Measurements from ENCODE around the gene SKAP1.
A peak's percentile ranks its signal among the peaks of the same experiment; 100 is the strongest.
"Not testable (repeated sequence)": the region's sequence is repeated elsewhere in the genome, so short reads cannot be mapped to it uniquely, and the experiment has no call there.

Gene SKAP1

GRCh38 chr17:48317732-48318131 lies 112.3 kb downstream of the SKAP1 start:
- DNase-seq (ENCODE audit: low spot score) = no peak

GRCh38 chr17:48314716-48315115 lies 115.3 kb downstream of the SKAP1 start:
- DNase-seq (ENCODE audit: low spot score) = no peak

DNA sequence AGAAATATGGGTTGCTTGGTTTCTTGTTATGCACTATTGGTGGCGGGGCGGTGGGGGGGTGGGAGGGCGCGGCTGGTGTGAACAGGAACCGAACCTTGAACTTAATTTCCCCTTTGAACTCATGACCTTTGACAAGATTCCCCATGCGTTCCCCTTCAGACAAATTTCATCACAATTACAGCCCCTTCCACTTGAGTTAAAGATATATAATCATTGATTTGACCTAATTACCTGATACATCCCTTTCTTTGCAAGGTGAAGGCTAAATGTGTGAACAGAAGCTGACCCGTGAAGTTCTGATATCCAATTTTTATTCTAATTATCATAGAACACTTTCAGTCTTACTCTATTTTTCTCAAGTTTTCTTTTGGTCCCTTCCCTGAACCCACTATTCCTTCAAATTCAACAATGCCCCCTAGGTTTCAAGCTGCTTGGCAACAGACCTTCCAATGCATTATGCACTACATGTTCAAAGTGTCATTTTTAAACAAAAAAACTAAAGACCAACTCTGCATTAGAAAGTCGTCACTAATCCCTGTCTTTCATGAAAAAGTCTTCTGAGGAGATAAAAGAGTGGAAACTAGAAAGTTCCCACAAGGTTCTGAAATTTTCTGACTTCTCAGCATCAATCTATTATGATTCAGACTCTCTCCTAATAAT lies 116.8 kb downstream of the SKAP1 start:
- no peak for DNase-seq (ENCODE audit: low spot score)

- DNase-seq (ENCODE audit: low spot score) = no peak
Observed at GRCh38 chr17:48311324-48311723, 118.7 kb downstream of the SKAP1 start.

GRCh38 chr17:48310748-48311213 lies 119.2 kb downstream of the SKAP1 start:
- DNase-seq (ENCODE audit: low spot score) = no peak

DNA sequence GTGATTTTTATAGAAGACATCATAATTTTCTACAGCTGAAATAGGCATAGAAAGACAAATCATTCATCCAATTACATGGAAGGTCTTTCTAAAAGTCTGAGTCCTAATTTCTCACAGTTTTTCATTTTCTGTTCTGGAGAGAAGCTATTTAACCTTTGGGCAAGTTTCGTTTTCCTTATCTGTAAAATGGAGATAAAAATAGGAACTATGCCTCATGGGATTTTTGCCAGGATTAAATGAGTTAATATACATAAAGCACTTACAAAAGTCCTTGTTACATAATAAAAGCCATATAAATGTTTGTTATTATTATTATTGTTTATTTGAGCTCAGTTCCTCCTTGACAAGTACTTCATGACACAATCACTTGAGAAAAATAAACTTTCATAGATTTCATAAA lies 121.4 kb downstream of the SKAP1 start:
- DNase-seq (ENCODE audit: low spot score) = no peak

DNA sequence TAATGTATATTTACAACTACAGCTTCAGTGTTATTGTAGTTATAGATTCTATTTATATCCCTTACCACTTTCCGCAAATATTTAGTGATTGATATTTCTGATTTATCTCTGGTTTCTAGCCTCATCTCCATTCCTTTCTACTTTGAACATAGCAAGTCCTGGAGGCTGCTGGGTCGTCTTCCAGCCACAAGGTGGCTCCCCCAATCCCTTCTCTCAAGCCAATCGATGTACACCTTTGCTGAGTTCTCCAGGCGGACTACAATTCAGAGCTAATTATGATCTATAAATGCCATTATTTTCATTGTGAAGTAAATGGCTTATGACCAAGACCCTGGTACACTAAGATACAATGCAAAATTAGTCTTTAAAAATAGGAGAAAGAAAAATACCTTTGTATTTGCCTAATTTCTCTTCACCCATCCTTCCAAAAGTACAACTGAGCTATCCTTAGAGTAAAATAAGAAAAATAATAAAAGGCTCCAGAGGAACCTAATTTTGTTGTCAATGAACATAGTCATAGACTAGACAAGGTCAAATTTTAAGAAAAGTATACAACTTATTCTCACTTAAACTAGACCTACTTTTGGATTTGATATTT lies 122.1 kb downstream of the SKAP1 start:
- peak; percentile 20 for DNase-seq (ENCODE audit: low spot score)

DNA sequence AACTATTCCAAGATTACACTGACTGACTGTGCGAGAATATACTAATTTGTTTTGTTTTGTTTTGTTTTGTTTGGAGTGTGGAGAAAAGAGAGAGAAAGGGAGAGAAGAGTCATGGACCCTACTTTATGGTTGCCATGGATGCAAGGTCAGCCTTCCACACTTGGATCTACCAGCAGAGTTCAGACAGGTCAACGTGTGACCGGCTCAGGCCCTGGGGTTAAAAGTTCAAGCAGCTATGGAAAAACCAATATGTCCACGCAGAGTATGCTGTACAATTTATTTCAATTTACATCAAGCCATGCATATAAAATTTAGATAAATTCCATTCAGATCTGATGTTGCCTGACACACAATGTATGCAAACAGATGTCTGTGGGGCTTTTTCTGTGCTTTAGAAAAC lies 122.8 kb downstream of the SKAP1 start:
- no peak for DNase-seq (ENCODE audit: low spot score)

DNA sequence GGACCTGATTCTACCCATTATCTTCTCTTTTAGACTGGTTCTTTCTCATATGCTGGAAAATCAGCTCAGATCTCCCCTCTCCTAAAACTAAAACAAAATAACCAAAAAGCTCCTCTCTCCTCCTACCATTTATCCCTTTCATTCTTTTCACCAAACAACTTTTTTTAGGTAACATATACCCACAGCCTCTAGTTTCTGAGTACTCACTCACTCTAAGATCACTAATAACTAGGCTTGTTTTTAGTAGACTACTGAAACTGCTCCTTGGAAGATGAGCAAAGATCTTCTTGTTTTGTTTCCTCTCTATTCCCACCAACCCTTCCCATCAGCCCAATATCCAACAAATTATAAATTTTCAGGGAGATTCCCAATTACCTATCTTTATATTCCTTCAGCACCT lies 129.0 kb downstream of the SKAP1 start:
- DNase-seq (ENCODE audit: low spot score) = no peak

GRCh38 chr17:48299760-48300159 lies 130.3 kb downstream of the SKAP1 start:
- no peak for DNase-seq (ENCODE audit: low spot score)

DNA sequence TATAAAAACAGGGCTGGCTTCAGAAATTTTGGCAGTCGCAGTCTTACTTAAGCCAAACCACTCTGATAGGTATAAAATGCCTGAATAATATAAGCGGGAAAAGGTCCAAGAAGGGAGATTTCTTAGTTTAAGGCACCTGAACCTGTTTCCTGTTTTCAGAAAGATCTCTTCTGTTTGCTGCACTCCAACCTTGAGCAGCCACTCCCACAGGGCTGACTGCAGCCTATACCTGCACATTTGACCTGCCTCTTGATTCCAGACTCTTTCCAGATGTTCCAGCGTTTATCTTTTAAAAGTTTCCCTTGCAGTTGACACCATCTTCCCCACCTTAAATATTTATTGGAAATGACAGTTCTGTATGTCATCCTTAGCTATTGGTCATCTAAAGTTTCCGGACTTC lies 132.2 kb downstream of the SKAP1 start:
- DNase-seq (ENCODE audit: low spot score) = no peak

DNA sequence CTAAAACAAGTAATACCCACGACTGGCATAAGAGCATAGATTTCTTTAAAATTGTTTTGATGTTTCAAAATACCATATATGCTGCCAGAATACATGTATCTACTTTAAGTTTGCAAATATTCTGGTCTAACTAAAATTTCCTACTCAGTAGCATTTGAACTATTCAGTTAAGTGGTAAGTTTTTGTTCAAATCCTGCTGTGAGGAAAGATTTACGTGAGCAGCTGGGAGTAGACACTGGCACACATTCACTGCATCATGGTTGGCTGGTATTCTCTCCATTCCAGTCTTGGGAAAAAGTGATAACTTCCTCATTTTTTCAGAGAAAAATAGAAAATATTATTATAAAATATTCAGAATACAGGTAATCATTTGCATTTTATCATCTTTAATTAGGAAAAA lies 133.6 kb downstream of the SKAP1 start:
- no peak for DNase-seq (ENCODE audit: low spot score)

DNA sequence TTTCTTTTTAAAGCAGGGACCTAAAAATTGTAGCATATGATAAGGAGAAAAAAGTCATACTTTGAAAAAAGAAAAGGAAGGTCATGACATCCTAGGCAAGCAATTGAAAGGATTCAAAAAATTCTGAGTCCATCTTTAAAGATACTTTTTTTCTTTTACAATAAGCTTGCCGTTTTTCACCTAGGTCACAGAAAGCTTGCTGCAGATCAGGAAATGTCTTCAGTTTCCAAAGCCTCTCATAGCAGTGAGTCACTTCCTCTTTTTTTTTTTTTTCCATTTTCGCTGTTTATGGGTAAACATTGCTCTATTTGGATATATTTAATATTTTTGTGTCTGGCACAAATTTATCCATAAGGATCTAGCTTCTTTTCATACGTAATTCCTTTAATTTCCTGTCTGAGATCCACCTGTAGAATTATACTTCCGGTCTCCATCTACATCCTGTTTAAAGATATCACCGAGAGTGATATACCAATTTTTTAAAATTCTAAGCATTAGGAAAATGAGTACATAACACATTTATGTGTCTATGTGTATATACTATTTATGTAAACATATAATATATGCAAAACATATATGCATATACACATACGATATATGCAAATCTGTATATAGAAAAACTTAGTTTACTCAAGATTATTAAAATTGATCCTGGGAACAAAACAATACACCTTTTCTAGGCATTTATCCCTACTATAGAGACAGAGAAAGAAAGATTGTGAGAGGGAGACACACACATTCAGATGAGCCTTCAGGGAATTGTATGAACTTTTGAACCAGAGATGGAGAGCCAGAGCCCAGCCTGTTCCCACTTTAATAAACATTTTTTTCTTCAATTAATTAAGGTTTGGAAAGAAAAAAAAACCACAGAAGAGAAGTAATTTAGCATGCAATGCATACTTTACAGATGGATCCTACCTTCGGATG lies 134.4 kb downstream of the SKAP1 start:
- peak; percentile 44 for DNase-seq (ENCODE audit: low spot score)

DNA sequence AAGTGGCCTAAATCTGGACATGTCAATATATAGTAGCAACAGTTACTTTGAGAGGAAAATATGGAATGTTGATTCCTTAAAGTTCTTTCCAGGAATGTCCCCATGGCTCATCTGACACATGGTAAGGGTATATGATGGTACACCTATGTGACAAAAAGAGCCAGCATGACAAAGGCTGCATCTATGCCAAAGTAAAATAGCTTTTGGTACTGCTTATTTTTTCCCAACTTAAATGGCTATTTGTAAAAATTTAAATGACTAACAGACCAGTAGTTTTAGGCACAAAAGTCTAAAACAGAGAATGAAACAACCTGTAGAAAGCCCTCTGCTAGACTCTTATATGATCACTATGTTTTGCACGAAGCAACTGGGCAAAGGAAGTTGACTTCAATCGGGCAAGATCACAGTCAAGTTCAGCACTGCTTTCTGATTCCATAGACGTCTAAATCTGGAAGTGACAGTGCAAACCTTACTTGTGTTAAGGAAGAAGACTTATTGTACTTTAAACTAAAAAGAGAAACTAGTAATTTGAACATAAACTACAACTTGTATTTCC lies 135.1 kb downstream of the SKAP1 start:
- no peak for DNase-seq (ENCODE audit: low spot score)

DNA sequence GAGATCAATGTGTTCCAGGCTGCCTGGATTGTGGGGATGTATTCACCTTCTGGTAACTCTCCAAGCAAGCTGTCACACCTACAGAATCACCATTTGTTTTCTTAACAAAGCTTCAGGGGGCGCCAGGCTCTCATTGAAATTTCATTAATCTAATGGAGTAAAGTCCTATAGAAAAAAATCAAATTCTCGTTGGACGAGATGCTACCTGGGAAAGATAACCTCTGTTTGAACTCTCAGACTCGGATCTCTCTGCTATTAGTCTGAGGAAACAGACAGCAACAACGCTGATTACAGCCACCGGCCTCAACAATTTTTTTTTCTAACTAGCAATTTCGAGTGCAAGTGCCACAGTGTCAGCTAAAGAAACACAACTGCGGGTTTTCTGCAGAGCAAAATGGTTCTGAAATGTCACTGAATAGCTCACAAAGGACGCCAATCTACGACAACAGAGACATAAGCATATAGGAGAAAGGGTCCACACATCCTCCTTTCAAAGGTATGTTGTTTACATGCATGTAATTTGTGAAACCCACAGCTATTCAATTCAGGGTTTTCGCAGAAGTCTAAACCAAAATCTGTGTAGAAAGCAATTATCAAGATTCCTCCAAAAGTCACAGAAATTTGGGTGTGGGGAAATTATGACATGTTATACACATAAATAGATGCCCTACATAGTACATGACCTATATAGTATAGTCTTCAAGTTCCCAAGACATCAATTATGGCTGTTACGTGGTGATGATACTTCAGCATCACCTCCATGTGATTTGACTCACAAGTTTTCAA lies 135.8 kb downstream of the SKAP1 start:
- DNase-seq (ENCODE audit: low spot score) = no peak

DNA sequence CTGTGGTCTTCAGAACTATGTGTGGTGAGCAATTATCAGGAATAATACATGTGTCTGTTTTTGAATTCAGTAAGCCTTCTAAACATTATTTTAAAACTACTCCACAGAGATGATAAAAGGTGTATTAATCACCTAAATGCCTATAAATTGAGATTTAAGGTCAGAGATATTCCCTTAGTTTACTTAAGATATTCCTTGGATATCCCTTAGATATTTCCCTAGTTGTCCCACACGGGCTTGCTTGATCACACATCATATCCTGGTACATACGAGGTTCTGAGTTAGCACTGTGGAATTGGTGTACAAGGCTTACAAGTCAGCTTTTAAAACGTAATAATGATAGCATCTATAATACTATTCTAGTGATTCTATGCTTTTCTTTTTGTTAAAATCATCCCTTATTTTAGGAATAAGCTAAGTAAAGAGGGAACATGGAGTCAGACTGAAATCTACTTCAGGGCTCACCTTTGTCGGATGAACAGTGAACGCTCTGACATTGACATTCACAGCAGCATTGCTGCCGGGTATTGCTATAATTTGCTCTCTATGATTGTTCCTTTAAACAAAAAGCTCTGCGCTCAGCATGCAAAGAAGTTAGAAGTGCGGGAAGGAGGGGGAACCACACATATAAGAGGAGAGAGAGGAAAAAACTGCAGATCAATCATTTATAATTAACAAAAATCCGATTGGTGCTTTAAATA lies 136.5 kb downstream of the SKAP1 start:
- DNase-seq (ENCODE audit: low spot score) = no peak

DNA sequence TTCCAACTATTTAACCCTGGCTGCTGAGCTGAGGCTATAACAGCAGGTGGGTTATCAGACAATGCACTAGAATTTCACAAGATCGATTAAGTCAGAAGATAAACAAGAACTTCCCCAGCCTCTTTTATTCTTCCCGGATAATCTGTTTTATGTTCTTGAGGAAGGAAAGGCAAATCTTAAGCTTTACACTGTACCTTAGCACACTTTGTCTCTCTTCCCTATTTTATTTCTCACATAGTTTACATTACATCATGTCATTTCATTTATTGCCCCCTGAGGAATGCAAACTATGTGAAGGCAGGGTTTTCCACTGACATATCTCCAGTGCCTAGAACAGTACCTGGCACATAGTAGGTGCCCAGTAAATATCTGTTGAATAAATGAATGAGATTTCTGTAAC lies 139.6 kb downstream of the SKAP1 start:
- no peak for DNase-seq (ENCODE audit: low spot score)

- not testable (repeated sequence) for DNase-seq (ENCODE audit: low spot score)
Observed at GRCh38 chr17:48286917-48287316, 143.1 kb downstream of the SKAP1 start.

DNA sequence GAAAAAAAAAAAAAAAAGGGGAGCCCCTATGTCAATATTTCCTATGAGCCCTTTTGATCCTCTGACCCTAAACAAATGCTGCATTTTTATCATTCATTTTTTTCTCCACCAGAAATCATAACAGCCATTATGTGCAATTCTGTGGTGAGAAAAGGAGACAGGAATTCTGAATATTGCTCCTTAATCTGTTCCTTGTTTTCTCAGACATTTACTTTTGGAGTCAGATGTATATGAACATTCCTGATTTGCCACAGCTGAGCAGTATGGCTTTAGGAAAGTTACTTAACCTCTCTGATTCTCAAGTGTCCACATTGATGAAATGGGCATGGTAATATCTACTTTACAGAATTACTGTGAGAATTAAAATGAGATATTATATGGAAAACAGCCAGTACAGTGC lies 144.4 kb downstream of the SKAP1 start:
- DNase-seq (ENCODE audit: low spot score) = no peak

GRCh38 chr17:48283907-48284306 lies 146.1 kb downstream of the SKAP1 start:
- DNase-seq (ENCODE audit: low spot score) = no peak

DNA sequence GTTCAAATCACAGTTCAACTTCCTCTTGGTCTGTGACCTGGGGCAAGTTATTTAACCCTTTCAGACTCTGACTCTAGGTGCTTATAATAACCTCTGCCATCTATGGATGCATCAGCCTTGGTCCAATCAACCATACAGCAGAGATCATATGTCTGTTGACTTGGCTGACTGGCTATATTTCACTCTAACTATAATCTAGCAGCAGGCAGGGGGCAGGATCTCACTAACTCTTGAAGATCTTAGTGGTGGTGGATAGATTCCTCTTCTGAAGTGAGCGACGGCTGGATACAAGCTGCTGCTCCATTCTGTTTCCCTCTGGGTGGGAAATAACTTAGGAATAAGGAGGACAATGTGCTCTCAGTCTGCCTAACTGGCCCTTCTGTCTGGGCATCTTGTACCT lies 146.6 kb downstream of the SKAP1 start:
- no peak for DNase-seq (ENCODE audit: low spot score)
